Upper lobe of left lung (tissue), 4 donors: ENCODE measurements around the gene ASIC2.

Experiments
- CTCF ChIP-seq, 6 experiments: fragments of 450-650 bp in 4 of 6; fragments of 200-600 bp in 2 of 6; sonication (generic) in 2 of 6; IDR thresholded peaks; one replicate each; pipeline ENCODE4 v1.5.1; 2016 to 2019; ENCODE audit warnings: antibody characterized with exemption in 6 of 6
- EP300 ChIP-seq, 4 donors: sonication (generic); formaldehyde crosslinking; IDR thresholded peaks; one replicate each; pipeline ENCODE4 v1.5.1; 2017; ENCODE audit warnings: antibody characterized with exemption in 4 of 4, control low read depth in 2 of 4
- POLR2A ChIP-seq, 4 donors: fragments of 450-650 bp; IDR thresholded peaks; one replicate each; pipeline ENCODE4 v1.5.1; 2016 to 2017; ENCODE audit warnings: antibody characterized with exemption in 4 of 4, mild to moderate bottlenecking in 2 of 4

- no peak for TF ChIP-seq POLR2A (IDR thresholded peaks at IDR 0.05)
- no peak for TF ChIP-seq CTCF (IDR thresholded peaks at IDR 0.05)
- TF ChIP-seq EP300 (IDR thresholded peaks at IDR 0.05): no peak
Measured at GRCh38 chr17:33086878-33087277, 206.2 kb downstream of the ASIC2 start.
